ENCODE results near the gene DIP2C. TPM values are rescaled to one million over a fixed set of nuclear protein-coding genes. Genes with fewer than 3 reads are reported as not detected.

The DIP2C gene
- total RNA-seq, 1 experiment from 2014 or later = 11.0 TPM

DNA sequence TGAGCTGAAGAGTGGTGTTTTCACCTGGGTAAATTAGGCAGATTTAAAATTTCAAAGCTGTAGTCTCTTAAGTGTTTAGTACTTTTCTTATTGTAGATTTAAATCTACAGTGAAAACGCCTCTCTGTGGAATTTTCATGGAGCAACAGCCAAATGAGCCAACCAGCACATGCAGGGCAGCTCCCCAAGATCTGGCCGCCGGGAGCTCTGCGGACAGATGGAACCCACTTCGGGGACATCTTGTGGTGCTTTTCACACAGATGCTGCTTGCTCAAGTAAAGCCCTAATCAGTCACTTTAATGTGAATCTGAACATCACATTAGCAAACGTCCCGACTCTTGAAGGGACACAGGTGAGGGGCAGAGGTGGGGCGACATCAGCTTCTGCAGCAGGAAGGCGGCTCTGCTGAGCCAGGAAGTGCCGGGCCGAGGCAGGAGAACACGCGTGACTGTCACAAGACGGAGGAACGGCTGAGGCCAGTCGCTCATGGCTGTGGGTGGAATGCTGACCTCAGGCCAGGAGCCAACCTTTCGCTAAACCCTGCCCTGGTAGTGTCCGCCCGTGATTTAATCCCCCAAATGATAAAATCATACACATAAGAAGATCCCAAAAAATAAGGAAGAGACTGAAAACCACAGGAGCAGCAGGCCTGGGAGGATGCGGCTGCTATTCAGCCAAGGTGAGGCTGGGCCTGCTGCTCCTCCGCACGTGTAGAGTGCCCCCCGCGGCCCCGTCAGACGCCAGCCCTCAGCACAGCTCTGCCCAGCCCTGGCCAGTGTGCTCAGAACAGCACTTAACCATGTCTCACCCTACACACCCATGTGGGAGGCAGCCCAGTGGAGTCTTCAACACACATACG, 297.4 kb downstream of the DIP2C start:
- TF ChIP-seq, protein P1, sequence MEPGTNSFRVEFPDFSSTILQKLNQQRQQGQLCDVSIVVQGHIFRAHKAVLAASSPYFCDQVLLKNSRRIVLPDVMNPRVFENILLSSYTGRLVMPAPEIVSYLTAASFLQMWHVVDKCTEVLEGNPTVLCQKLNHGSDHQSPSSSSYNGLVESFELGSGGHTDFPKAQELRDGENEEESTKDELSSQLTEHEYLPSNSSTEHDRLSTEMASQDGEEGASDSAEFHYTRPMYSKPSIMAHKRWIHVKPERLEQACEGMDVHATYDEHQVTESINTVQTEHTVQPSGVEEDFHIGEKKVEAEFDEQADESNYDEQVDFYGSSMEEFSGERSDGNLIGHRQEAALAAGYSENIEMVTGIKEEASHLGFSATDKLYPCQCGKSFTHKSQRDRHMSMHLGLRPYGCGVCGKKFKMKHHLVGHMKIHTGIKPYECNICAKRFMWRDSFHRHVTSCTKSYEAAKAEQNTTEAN (CRISPR knock-in tag; IDR thresholded peaks at IDR 0.05) = no peak
- TF ChIP-seq, protein P2, sequence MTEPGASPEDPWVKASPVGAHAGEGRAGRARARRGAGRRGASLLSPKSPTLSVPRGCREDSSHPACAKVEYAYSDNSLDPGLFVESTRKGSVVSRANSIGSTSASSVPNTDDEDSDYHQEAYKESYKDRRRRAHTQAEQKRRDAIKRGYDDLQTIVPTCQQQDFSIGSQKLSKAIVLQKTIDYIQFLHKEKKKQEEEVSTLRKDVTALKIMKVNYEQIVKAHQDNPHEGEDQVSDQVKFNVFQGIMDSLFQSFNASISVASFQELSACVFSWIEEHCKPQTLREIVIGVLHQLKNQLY (CRISPR knock-in tag; IDR thresholded peaks at IDR 0.05) = no peak
- no peak for TF ChIP-seq IRF2 (CRISPR knock-in tag; IDR thresholded peaks at IDR 0.05; ENCODE audit: borderline replicate concordance, low read depth)
- no peak for TF ChIP-seq TCF7 (CRISPR knock-in tag; IDR thresholded peaks at IDR 0.05; ENCODE audit: low read depth)
- TF ChIP-seq, protein P3, sequence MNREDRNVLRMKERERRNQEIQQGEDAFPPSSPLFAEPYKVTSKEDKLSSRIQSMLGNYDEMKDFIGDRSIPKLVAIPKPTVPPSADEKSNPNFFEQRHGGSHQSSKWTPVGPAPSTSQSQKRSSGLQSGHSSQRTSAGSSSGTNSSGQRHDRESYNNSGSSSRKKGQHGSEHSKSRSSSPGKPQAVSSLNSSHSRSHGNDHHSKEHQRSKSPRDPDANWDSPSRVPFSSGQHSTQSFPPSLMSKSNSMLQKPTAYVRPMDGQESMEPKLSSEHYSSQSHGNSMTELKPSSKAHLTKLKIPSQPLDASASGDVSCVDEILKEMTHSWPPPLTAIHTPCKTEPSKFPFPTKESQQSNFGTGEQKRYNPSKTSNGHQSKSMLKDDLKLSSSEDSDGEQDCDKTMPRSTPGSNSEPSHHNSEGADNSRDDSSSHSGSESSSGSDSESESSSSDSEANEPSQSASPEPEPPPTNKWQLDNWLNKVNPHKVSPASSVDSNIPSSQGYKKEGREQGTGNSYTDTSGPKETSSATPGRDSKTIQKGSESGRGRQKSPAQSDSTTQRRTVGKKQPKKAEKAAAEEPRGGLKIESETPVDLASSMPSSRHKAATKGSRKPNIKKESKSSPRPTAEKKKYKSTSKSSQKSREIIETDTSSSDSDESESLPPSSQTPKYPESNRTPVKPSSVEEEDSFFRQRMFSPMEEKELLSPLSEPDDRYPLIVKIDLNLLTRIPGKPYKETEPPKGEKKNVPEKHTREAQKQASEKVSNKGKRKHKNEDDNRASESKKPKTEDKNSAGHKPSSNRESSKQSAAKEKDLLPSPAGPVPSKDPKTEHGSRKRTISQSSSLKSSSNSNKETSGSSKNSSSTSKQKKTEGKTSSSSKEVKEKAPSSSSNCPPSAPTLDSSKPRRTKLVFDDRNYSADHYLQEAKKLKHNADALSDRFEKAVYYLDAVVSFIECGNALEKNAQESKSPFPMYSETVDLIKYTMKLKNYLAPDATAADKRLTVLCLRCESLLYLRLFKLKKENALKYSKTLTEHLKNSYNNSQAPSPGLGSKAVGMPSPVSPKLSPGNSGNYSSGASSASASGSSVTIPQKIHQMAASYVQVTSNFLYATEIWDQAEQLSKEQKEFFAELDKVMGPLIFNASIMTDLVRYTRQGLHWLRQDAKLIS (CRISPR knock-in tag; IDR thresholded peaks at IDR 0.05; ENCODE audit: borderline replicate concordance) = no peak
- no peaks in the 10 kb centered on the region for H3K9me3 Mint-ChIP-seq
- H3K27me3 Mint-ChIP-seq (ENCODE audit: low read depth) = no peaks in the 10 kb centered on the region
- DNase-seq (ENCODE audit: low spot score) (no peak), ATAC-seq (no peak)
- no peak overlapping the region; the same call in 1 of the 2 replicates for H3K27ac Mint-ChIP-seq
- H3K4me3 Mint-ChIP-seq = no peak overlapping the region
- H3K4me1 Mint-ChIP-seq = peaks cover 12% of the 10 kb centered on the region
- no peaks in the 10 kb centered on the region for H3K36me3 Mint-ChIP-seq
- ChIA-PET POLR2A (no interaction called here), CTCF (no interaction called here)

DNA sequence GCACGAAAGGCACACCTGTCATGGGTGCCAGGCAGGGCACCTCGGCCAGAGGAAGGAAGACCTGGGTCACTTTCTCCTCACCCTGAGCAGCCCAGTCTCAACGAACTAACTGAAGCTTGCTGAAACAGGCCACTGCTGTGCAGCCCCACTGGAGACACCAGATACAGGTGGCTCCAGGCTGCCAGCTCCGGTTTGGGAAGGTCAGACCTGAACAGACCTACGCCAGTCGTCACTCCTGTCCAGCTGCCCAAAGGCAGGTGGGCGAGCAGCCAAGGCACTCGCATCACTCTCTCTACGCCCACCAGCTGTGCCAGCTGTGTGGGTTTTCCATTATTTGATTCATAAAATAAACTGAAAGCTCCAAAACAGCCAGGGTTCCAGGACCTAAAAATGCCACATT, 298.2 kb downstream of the DIP2C start:
- POLR2A ChIA-PET = no interaction called here
- Mint-ChIP-seq H3K4me1 (peaks cover 12% of the 10 kb centered on the region), H3K4me3 (no peak overlapping the region), H3K27me3 (ENCODE audit: low read depth) (no peaks in the 10 kb centered on the region), H3K27ac (no peak overlapping the region), H3K36me3 (no peaks in the 10 kb centered on the region), H3K9me3 (no peaks in the 10 kb centered on the region)
- ATAC-seq = no peak
- no peak for DNase-seq (ENCODE audit: low spot score)
- CTCF ChIA-PET = interaction anchor here (0.7 kb wide), 1 partner anchor 24 kb away, joined by 3 read pairs; no protein-coding TSS in a partner anchor
- TF ChIP-seq NFATC4 (CRISPR knock-in tag; IDR thresholded peaks at IDR 0.05) = no peak
- TF ChIP-seq SMAD4 (CRISPR knock-in tag; IDR thresholded peaks at IDR 0.05) = no peak
- no peak for TF ChIP-seq ELF4 (CRISPR knock-in tag; IDR thresholded peaks at IDR 0.05; ENCODE audit: low read depth)
- TF ChIP-seq ESRRA (CRISPR knock-in tag; IDR thresholded peaks at IDR 0.05; ENCODE audit: borderline replicate concordance) = no peak
- TF ChIP-seq FOXP1 (CRISPR knock-in tag; IDR thresholded peaks at IDR 0.05; ENCODE audit: borderline replicate concordance) = no peak
- no peak for TF ChIP-seq HMGA2 (CRISPR knock-in tag; IDR thresholded peaks at IDR 0.05)
- TF ChIP-seq CBFB (CRISPR knock-in tag; IDR thresholded peaks at IDR 0.05; ENCODE audit: low read depth) = no peak
- TF ChIP-seq, protein P4, sequence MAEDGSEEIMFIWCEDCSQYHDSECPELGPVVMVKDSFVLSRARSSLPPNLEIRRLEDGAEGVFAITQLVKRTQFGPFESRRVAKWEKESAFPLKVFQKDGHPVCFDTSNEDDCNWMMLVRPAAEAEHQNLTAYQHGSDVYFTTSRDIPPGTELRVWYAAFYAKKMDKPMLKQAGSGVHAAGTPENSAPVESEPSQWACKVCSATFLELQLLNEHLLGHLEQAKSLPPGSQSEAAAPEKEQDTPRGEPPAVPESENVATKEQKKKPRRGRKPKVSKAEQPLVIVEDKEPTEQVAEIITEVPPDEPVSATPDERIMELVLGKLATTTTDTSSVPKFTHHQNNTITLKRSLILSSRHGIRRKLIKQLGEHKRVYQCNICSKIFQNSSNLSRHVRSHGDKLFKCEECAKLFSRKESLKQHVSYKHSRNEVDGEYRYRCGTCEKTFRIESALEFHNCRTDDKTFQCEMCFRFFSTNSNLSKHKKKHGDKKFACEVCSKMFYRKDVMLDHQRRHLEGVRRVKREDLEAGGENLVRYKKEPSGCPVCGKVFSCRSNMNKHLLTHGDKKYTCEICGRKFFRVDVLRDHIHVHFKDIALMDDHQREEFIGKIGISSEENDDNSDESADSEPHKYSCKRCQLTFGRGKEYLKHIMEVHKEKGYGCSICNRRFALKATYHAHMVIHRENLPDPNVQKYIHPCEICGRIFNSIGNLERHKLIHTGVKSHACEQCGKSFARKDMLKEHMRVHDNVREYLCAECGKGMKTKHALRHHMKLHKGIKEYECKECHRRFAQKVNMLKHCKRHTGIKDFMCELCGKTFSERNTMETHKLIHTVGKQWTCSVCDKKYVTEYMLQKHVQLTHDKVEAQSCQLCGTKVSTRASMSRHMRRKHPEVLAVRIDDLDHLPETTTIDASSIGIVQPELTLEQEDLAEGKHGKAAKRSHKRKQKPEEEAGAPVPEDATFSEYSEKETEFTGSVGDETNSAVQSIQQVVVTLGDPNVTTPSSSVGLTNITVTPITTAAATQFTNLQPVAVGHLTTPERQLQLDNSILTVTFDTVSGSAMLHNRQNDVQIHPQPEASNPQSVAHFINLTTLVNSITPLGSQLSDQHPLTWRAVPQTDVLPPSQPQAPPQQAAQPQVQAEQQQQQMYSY (CRISPR knock-in tag; IDR thresholded peaks at IDR 0.05) = no peak
- TF ChIP-seq, protein P2 (CRISPR knock-in tag; IDR thresholded peaks at IDR 0.05) = no peak
- no peak for TF ChIP-seq RELA (CRISPR knock-in tag; IDR thresholded peaks at IDR 0.05; ENCODE audit: borderline replicate concordance)
- no peak for TF ChIP-seq MXD4 (CRISPR knock-in tag; IDR thresholded peaks at IDR 0.05; ENCODE audit: borderline replicate concordance)
- TF ChIP-seq, protein P5, sequence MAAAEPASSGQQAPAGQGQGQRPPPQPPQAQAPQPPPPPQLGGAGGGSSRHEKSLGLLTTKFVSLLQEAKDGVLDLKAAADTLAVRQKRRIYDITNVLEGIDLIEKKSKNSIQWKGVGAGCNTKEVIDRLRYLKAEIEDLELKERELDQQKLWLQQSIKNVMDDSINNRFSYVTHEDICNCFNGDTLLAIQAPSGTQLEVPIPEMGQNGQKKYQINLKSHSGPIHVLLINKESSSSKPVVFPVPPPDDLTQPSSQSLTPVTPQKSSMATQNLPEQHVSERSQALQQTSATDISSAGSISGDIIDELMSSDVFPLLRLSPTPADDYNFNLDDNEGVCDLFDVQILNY (CRISPR knock-in tag; IDR thresholded peaks at IDR 0.05) = no peak
- no peak for TF ChIP-seq NR1H2 (CRISPR knock-in tag; IDR thresholded peaks at IDR 0.05)
- TF ChIP-seq, protein P6, sequence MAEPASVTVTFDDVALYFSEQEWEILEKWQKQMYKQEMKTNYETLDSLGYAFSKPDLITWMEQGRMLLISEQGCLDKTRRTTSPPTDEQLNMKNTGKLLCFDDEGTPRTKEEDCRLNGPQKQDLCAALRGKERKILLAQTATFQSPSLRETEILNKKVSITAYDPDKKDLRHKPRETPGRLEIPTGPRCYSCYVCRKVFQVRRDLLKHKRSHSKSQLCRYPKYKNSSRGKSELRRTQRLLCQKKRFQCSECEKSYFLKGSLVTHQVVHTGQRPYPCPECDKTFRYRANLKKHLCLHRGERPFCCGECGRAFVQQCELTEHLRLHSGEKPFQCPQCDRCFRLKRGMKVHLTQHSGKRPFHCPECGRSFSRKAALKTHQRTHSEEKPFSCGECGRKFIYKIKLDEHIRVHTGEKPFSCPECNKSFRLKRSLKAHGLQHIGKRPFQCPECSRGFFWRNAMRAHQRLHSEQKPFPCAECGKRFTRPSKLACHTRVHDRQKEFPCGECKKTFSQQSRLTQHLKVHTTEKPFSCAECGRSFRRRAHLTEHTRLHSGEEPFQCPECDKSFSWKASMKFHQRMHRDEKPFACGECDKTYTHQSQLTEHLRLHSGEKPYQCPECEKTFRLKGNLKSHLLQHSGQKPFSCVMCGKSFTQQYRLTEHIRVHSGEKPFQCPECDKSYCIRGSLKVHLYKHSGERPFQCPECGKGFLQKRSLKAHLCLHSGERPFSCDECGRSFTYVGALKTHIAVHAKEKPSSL (CRISPR knock-in tag; conservative IDR thresholded peaks at IDR 0.05) = no peak
- TF ChIP-seq, protein P7, sequence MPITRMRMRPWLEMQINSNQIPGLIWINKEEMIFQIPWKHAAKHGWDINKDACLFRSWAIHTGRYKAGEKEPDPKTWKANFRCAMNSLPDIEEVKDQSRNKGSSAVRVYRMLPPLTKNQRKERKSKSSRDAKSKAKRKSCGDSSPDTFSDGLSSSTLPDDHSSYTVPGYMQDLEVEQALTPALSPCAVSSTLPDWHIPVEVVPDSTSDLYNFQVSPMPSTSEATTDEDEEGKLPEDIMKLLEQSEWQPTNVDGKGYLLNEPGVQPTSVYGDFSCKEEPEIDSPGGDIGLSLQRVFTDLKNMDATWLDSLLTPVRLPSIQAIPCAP (CRISPR knock-in tag; IDR thresholded peaks at IDR 0.05) = no peak

Data from WTC11 (cell line).